K562 (cell line): ENCODE measurements around the gene SLC38A2. TPM values are rescaled to one million over a fixed set of nuclear protein-coding genes. Genes with fewer than 3 reads are reported as not detected.

Source experiments
- ATAC-seq: fragments of 200-7000 bp; cut with Tn5 transposase; 3 replicates; pipeline ENCODE4 v1.9.1; 2020; ENCODE audit warnings: moderate library complexity
- BruUV-seq: library from RNA; stranded (reverse); fragments of 400-500 nt; replicated peaks from 2 replicates; lab custom pipeline; 2021; lab: Mats Ljungman, UMichigan
- CTCF ChIA-PET: fragments of 300-600 bp; formaldehyde crosslinking; extraction: SDS; loops from one replicate; lab custom pipeline; 2021; ENCODE audit warnings: low intra/inter-chr PET ratio; lab: Yijun Ruan, JAX
- POLR2A ChIA-PET: fragments of 300-600, 350-650 bp; sonication (Branson Sonifier 250); formaldehyde crosslinking; extraction: SDS; loops from one replicate; lab custom pipeline; 2021; ENCODE audit warnings: antibody characterized with exemption, inconsistent platforms; lab: Yijun Ruan, JAX
- DNase-seq, 4 experiments: peaks; one replicate each; pipeline versions ENCODE4 v3.0.0 to v3.0.0-alpha.2; 2011 to 2018; ENCODE audit warnings: low spot score in 3 of 4, mixed read lengths in 3 of 4; ENCODE audit errors: extremely low read depth in 1 of 4
- FAIRE-seq: peaks from 2 replicates; lab custom pipeline; 2011; peaks lifted over from hg19 to GRCh38; lab: Jason Lieb, UNC
- H2AFZ ChIP-seq: 2 replicates; pipeline ENCODE4 v1.6.0; 2011; ENCODE audit warnings: low read depth, low read length, control low read depth, inconsistent platforms
- H3K27ac ChIP-seq: fragments of 200-600 bp; 3 replicates; pipeline ENCODE4 v1.8.0; 2011; ENCODE audit warnings: low read depth, mild to moderate bottlenecking, control low read depth, inconsistent platforms, low read length, moderate library complexity, mixed read lengths; ENCODE audit errors: extremely low read depth
- H3K27me3 ChIP-seq, 2 experiments: fragments of 300-600 bp in 1 of 2; 2 replicates in 1 of 2; 3 replicates in 1 of 2; pipeline versions ENCODE4 v1.6.0 to v1.8.0; 2011; ENCODE audit warnings: inconsistent platforms in 2 of 2, low read length in 2 of 2, mild to moderate bottlenecking in 1 of 2, mixed read lengths in 1 of 2, moderate library complexity in 1 of 2; ENCODE audit not compliant: control insufficient read depth in 2 of 2, insufficient read depth in 2 of 2
- H3K36me3 ChIP-seq: fragments of 300-600 bp; 3 replicates; pipeline ENCODE4 v1.8.0; 2011; ENCODE audit warnings: mild to moderate bottlenecking, low read length, inconsistent platforms; ENCODE audit not compliant: control insufficient read depth, insufficient read depth
- H3K4me1 ChIP-seq, 2 experiments: fragments of 200-600 bp in 1 of 2; replicated peaks in 1 of 2; 2 replicates in 1 of 2; 3 replicates in 1 of 2; pipeline versions ENCODE4 v1.5.1 to v1.8.0; 2011; ENCODE audit warnings: inconsistent platforms in 2 of 2, low read length in 2 of 2, mild to moderate bottlenecking in 1 of 2, mixed read lengths in 1 of 2, moderate library complexity in 1 of 2; ENCODE audit not compliant: control insufficient read depth in 2 of 2, insufficient read depth in 2 of 2
- H3K4me2 ChIP-seq: 2 replicates; pipeline ENCODE4 v1.6.1; 2011; ENCODE audit warnings: low read length, control low read depth, inconsistent platforms, mixed read lengths; ENCODE audit not compliant: insufficient read depth
- H3K4me3 ChIP-seq: fragments of 200-600 bp; sonication (generic), shearing (Covaris generic); 2 replicates; pipeline ENCODE4 v1.5.1; 2016; ENCODE audit warnings: control low read depth, inconsistent platforms
- H3K79me2 ChIP-seq: fragments of 200-600 bp; 3 replicates; pipeline ENCODE4 v1.8.0; 2011; ENCODE audit warnings: low read length, inconsistent platforms; ENCODE audit not compliant: control insufficient read depth, insufficient read depth
- H3K9ac ChIP-seq, 2 experiments: 2 replicates each; pipeline versions ENCODE4 v1.6.0 to v1.6.1; 2011; ENCODE audit warnings: low read depth in 2 of 2, low read length in 2 of 2, control low read depth in 1 of 2, inconsistent platforms in 1 of 2, mild to moderate bottlenecking in 1 of 2, mixed read lengths in 1 of 2; ENCODE audit not compliant: insufficient read depth in 1 of 2
- H3K9me1 ChIP-seq: one replicate; pipeline ENCODE4 v1.6.0; 2011; ENCODE audit warnings: inconsistent platforms, mild to moderate bottlenecking, low read length, moderate library complexity; ENCODE audit not compliant: control insufficient read depth, insufficient read depth
- H3K9me3 ChIP-seq: replicated peaks from 2 replicates; pipeline ENCODE4 v1.5.1; 2011; ENCODE audit warnings: low read depth, low read length, inconsistent platforms; ENCODE audit not compliant: control insufficient read depth, insufficient read depth
- H4K20me1 ChIP-seq: replicated peaks from 2 replicates; pipeline ENCODE4 v1.6.1; 2011; ENCODE audit warnings: low read length, inconsistent platforms, mixed read lengths; ENCODE audit not compliant: control insufficient read depth, insufficient read depth
- IRF2 ChIP-seq: sonication (generic); formaldehyde crosslinking; IDR thresholded peaks from 2 replicates; pipeline ENCODE4 v1.8.1; 2022; ENCODE audit warnings: mild to moderate bottlenecking, missing genetic modification reagents
- JUND ChIP-seq, 2 experiments: IDR thresholded peaks; 2 replicates in 1 of 2; 3 replicates in 1 of 2; pipeline ENCODE4 v1.6.1; 2011; ENCODE audit warnings: borderline replicate concordance in 2 of 2, low read depth in 2 of 2, low read length in 2 of 2, improper control_type of control experiment in 1 of 2, missing biosample characterization in 1 of 2, missing genetic modification characterization in 1 of 2, missing genetic modification reagents in 1 of 2
- ZNF778 ChIP-seq: fragments of 450-650 bp; formaldehyde crosslinking; IDR thresholded peaks from 2 replicates; pipeline ENCODE4 v1.4.0; 2020; ENCODE audit warnings: mild to moderate bottlenecking, moderate library complexity
- WGBS: fragments of 100-300 bp; shearing (Covaris generic); methylation state at CpG from one replicate; pipeline ENCODE4 v1.1.6; 2016; ENCODE audit warnings: low coverage, mixed read lengths; ENCODE audit not compliant: insufficient coverage; ENCODE audit errors: missing lambda C conversion rate; 5-methylcytosine and 5-hydroxymethylcytosine counted together
- in situ Hi-C: fragments of 300-500 bp; cut with MboI; formaldehyde crosslinking; loops from 4 replicates; pipeline ENCODE4 v1.15.0; 2018; ENCODE audit warnings: inconsistent platforms, mixed read lengths
- intact Hi-C: fragments of 100-400 bp; cut with micrococcal nuclease; formaldehyde crosslinking; loops from 2 replicates; pipeline ENCODE4 v1.14.2; 2022
- polyA plus RNA-seq, 8 experiments: library from polyadenylated mRNA; depleted of rRNA in 4 of 8; stranded (reverse) in 5 of 8; unstranded in 3 of 8; fragments of >200 nt; fragmentation: Nextera tagmentation in 2 of 8; fragmentation: Illumina TruSeq in 1 of 8; extraction: Ambion mirVana in 2 of 8; extraction: Trizol in 1 of 8; gene quantifications; 2 replicates each; pipeline versions ENCODE4 v1.2.1 to v1.2.3, GENCODE V29; 2011 to 2014; ENCODE audit warnings: inconsistent platforms in 1 of 8, missing spikeins in 1 of 8
- total RNA-seq, 7 experiments: library from RNA; depleted of rRNA in 6 of 7; stranded (reverse); fragments of >200 nt in 6 of 7; fragmentation: Illumina TruSeq in 2 of 7; extraction: Trizol in 2 of 7; gene quantifications; 2 replicates each; pipeline versions ENCODE4 v1.2.1 to v1.2.3, GENCODE V29; 2011 to 2021; ENCODE audit warnings: low replicate concordance in 1 of 7
- TF ChIP-seq, protein P1 (sequence below): sonication (generic); formaldehyde crosslinking; IDR thresholded peaks from 2 replicates; pipeline ENCODE4 v1.8.0; 2023; ENCODE audit warnings: missing genetic modification reagents, mild to moderate bottlenecking, borderline replicate concordance
- TF ChIP-seq, protein P2 (sequence below): sonication (generic); formaldehyde crosslinking; IDR thresholded peaks from 2 replicates; pipeline ENCODE4 v1.8.1; 2023; ENCODE audit warnings: mild to moderate bottlenecking, missing genetic modification reagents
- TF ChIP-seq, protein P3 (sequence below): fragments of 250-450 bp; sonication (Bioruptor Pico); IDR thresholded peaks from 2 replicates; pipeline ENCODE4 v1.4.0; 2020

Gene SLC38A2
- total and polyA plus RNA-seq, 9 of the 15 experiments (the other 6 are each of a cell fraction or from before 2014, with no cell fraction given), result 98.7 to 292 (median 143) TPM

DNA sequence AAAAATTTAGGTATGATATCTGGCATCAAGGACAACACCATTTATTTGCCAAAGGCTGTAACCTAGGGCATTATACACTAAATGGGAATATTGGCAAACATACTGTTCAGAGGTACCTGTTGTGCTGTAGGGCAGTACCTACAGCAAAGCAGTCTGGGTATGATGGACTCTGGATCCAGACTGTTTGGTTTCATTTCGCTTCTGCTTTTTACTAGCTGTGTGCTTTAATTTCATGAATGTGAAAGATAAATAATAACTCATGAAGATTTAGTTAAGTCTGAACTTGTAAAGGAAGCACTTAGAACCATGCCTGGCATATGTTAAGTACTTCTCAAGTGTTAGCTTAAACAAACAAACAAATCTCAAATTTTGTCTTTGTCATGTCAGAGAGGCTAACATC is 17.7 kb upstream of the SLC38A2 start:
- POLR2A ChIA-PET, result interaction anchor here (0.5 kb wide), 1 partner anchor 9 kb away, joined by 3 read pairs; no protein-coding TSS in a partner anchor
- DNase-seq, result no peak
- CTCF ChIA-PET, result no interaction called here
- TF ChIP-seq, protein P1, sequence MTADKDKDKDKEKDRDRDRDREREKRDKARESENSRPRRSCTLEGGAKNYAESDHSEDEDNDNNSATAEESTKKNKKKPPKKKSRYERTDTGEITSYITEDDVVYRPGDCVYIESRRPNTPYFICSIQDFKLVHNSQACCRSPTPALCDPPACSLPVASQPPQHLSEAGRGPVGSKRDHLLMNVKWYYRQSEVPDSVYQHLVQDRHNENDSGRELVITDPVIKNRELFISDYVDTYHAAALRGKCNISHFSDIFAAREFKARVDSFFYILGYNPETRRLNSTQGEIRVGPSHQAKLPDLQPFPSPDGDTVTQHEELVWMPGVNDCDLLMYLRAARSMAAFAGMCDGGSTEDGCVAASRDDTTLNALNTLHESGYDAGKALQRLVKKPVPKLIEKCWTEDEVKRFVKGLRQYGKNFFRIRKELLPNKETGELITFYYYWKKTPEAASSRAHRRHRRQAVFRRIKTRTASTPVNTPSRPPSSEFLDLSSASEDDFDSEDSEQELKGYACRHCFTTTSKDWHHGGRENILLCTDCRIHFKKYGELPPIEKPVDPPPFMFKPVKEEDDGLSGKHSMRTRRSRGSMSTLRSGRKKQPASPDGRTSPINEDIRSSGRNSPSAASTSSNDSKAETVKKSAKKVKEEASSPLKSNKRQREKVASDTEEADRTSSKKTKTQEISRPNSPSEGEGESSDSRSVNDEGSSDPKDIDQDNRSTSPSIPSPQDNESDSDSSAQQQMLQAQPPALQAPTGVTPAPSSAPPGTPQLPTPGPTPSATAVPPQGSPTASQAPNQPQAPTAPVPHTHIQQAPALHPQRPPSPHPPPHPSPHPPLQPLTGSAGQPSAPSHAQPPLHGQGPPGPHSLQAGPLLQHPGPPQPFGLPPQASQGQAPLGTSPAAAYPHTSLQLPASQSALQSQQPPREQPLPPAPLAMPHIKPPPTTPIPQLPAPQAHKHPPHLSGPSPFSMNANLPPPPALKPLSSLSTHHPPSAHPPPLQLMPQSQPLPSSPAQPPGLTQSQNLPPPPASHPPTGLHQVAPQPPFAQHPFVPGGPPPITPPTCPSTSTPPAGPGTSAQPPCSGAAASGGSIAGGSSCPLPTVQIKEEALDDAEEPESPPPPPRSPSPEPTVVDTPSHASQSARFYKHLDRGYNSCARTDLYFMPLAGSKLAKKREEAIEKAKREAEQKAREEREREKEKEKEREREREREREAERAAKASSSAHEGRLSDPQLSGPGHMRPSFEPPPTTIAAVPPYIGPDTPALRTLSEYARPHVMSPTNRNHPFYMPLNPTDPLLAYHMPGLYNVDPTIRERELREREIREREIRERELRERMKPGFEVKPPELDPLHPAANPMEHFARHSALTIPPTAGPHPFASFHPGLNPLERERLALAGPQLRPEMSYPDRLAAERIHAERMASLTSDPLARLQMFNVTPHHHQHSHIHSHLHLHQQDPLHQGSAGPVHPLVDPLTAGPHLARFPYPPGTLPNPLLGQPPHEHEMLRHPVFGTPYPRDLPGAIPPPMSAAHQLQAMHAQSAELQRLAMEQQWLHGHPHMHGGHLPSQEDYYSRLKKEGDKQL (CRISPR knock-in tag), result no peak
- TF ChIP-seq, protein P2, sequence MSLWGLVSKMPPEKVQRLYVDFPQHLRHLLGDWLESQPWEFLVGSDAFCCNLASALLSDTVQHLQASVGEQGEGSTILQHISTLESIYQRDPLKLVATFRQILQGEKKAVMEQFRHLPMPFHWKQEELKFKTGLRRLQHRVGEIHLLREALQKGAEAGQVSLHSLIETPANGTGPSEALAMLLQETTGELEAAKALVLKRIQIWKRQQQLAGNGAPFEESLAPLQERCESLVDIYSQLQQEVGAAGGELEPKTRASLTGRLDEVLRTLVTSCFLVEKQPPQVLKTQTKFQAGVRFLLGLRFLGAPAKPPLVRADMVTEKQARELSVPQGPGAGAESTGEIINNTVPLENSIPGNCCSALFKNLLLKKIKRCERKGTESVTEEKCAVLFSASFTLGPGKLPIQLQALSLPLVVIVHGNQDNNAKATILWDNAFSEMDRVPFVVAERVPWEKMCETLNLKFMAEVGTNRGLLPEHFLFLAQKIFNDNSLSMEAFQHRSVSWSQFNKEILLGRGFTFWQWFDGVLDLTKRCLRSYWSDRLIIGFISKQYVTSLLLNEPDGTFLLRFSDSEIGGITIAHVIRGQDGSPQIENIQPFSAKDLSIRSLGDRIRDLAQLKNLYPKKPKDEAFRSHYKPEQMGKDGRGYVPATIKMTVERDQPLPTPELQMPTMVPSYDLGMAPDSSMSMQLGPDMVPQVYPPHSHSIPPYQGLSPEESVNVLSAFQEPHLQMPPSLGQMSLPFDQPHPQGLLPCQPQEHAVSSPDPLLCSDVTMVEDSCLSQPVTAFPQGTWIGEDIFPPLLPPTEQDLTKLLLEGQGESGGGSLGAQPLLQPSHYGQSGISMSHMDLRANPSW (CRISPR knock-in tag), result no peak
- TF ChIP-seq JUND (IDR thresholded peaks at IDR 0.05; ENCODE audit: borderline replicate concordance, low read depth, low read length) (no peak), JUND (tag; IDR thresholded peaks at IDR 0.05; ENCODE audit: borderline replicate concordance, low read depth, low read length) (no peak), ZNF778 (CRISPR knock-in tag) (no peak), IRF2 (CRISPR knock-in tag) (no peak)
- TF ChIP-seq, protein P3, sequence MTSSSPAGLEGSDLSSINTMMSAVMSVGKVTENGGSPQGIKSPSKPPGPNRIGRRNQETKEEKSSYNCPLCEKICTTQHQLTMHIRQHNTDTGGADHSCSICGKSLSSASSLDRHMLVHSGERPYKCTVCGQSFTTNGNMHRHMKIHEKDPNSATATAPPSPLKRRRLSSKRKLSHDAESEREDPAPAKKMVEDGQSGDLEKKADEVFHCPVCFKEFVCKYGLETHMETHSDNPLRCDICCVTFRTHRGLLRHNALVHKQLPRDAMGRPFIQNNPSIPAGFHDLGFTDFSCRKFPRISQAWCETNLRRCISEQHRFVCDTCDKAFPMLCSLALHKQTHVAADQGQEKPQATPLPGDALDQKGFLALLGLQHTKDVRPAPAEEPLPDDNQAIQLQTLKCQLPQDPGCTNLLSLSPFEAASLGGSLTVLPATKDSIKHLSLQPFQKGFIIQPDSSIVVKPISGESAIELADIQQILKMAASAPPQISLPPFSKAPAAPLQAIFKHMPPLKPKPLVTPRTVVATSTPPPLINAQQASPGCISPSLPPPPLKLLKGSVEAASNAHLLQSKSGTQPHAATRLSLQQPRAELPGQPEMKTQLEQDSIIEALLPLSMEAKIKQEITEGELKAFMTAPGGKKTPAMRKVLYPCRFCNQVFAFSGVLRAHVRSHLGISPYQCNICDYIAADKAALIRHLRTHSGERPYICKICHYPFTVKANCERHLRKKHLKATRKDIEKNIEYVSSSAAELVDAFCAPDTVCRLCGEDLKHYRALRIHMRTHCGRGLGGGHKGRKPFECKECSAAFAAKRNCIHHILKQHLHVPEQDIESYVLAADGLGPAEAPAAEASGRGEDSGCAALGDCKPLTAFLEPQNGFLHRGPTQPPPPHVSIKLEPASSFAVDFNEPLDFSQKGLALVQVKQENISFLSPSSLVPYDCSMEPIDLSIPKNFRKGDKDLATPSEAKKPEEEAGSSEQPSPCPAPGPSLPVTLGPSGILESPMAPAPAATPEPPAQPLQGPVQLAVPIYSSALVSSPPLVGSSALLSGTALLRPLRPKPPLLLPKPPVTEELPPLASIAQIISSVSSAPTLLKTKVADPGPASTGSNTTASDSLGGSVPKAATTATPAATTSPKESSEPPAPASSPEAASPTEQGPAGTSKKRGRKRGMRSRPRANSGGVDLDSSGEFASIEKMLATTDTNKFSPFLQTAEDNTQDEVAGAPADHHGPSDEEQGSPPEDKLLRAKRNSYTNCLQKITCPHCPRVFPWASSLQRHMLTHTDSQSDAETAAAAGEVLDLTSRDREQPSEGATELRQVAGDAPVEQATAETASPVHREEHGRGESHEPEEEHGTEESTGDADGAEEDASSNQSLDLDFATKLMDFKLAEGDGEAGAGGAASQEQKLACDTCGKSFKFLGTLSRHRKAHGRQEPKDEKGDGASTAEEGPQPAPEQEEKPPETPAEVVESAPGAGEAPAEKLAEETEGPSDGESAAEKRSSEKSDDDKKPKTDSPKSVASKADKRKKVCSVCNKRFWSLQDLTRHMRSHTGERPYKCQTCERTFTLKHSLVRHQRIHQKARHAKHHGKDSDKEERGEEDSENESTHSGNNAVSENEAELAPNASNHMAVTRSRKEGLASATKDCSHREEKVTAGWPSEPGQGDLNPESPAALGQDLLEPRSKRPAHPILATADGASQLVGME (CRISPR knock-in tag), result no peak

More for the DNA sequence above, 17.7 kb upstream of the SLC38A2 start:
- Histone ChIP-seq H3K9me1 (peaks cover 2% of the 10 kb centered on the region), H3K79me2 (peaks cover 12% of the 10 kb centered on the region), H3K9me3 (no peaks in the 10 kb centered on the region), H3K9ac (no peak overlapping the region), H3K4me3 (no peak overlapping the region), H4K20me1 (no peaks in the 10 kb centered on the region), H2AFZ (no peak overlapping the region), H3K27ac (no peak overlapping the region), H3K4me2 (no peak overlapping the region), H3K27me3 (no peaks in the 10 kb centered on the region), H3K4me1 (peaks cover 5 to 38% of the 10 kb centered on the region in 2 experiments; a peak in 4 of 5 replicates), H3K36me3 (no peaks in the 10 kb centered on the region)
- in situ Hi-C loops (no loop called here), intact Hi-C loops (no loop called here)
- no peak for ATAC-seq
- no peak for FAIRE-seq
- WGBS, result 69% methylated on average over 1 of the region's 1 CpG
- BruUV-seq, result no TSS peak
